Neuronal stem cell (in vitro differentiated cells): ENCODE measurements around the gene ARHGAP42.

ENCODE experiments used
- DNase-seq: peaks from one replicate; pipeline ENCODE4 v3.0.0-alpha.2; 2013; ENCODE audit warnings: low spot score
- H2AFZ ChIP-seq: one replicate; pipeline ENCODE4 v1.6.1; 2013; ENCODE audit warnings: mild to moderate bottlenecking, low read length, inconsistent platforms
- H2AK5ac ChIP-seq: 2 replicates; pipeline ENCODE4 v1.6.1; 2013; ENCODE audit warnings: low read depth, mild to moderate bottlenecking, inconsistent platforms, low read length, moderate library complexity, mixed read lengths
- H2BK120ac ChIP-seq: 2 replicates; pipeline ENCODE4 v1.6.1; 2013; ENCODE audit warnings: low read depth, mild to moderate bottlenecking, inconsistent platforms, low read length, moderate library complexity, mixed read lengths
- H2BK12ac ChIP-seq: one replicate; pipeline ENCODE4 v1.6.1; 2013; ENCODE audit warnings: low read length, inconsistent platforms
- H2BK15ac ChIP-seq: 2 replicates; pipeline ENCODE4 v1.6.1; 2013; ENCODE audit warnings: mild to moderate bottlenecking, low read length, inconsistent platforms, mixed read lengths
- H2BK5ac ChIP-seq: one replicate; pipeline ENCODE4 v1.6.1; 2013; ENCODE audit warnings: inconsistent platforms, mild to moderate bottlenecking, low read length, moderate library complexity
- H3K14ac ChIP-seq: one replicate; pipeline ENCODE4 v1.6.1; 2013; ENCODE audit warnings: low read length, inconsistent platforms
- H3K18ac ChIP-seq: 2 replicates; pipeline ENCODE4 v1.6.1; 2013; ENCODE audit warnings: low read length, inconsistent platforms
- H3K23ac ChIP-seq: 2 replicates; pipeline ENCODE4 v1.6.1; 2013; ENCODE audit warnings: low read depth, mild to moderate bottlenecking, mixed read lengths, low read length, inconsistent platforms; ENCODE audit not compliant: poor library complexity
- H3K27ac ChIP-seq: replicated peaks from 3 replicates; pipeline ENCODE4 v1.5.1; 2013; ENCODE audit warnings: low read length, inconsistent platforms
- H3K27me3 ChIP-seq, 3 experiments: 2 replicates each; pipeline ENCODE4 v1.6.1; 2013; ENCODE audit warnings: low read length in 3 of 3, mild to moderate bottlenecking in 2 of 3, inconsistent platforms in 1 of 3, low read depth in 1 of 3, mixed read lengths in 1 of 3, moderate library complexity in 1 of 3; ENCODE audit not compliant: control insufficient read depth in 3 of 3, insufficient read depth in 3 of 3
- H3K36me3 ChIP-seq, 2 donors: replicated peaks in 1 of 2; 2 replicates each; pipeline ENCODE4 v1.6.1; 2013; ENCODE audit warnings: low read length in 2 of 2; ENCODE audit not compliant: control insufficient read depth in 2 of 2, insufficient read depth in 2 of 2
- H3K4ac ChIP-seq: 2 replicates; pipeline ENCODE4 v1.6.1; 2013; ENCODE audit warnings: inconsistent platforms, mild to moderate bottlenecking, low read length, moderate library complexity
- H3K4me1 ChIP-seq, 2 donors: 1 replicate in 1 of 2; 2 replicates in 1 of 2; pipeline ENCODE4 v1.6.1; 2013; ENCODE audit warnings: low read length in 2 of 2, low read depth in 1 of 2; ENCODE audit not compliant: control insufficient read depth in 2 of 2, insufficient read depth in 1 of 2
- H3K4me2 ChIP-seq: one replicate; pipeline ENCODE4 v1.6.1; 2013; ENCODE audit warnings: mild to moderate bottlenecking, low read length, inconsistent platforms; ENCODE audit not compliant: insufficient read depth, poor library complexity, severe bottlenecking
- H3K4me3 ChIP-seq, 2 donors: 2 replicates each; pipeline ENCODE4 v1.5.1; 2013; ENCODE audit warnings: low read length in 2 of 2, mild to moderate bottlenecking in 2 of 2, inconsistent platforms in 1 of 2, moderate library complexity in 1 of 2
- H3K79me1 ChIP-seq: one replicate; pipeline ENCODE4 v1.6.1; 2013; ENCODE audit warnings: low read depth, mild to moderate bottlenecking, inconsistent platforms, low read length, moderate library complexity
- H3K9ac ChIP-seq: one replicate; pipeline ENCODE4 v1.6.1; 2013; ENCODE audit warnings: mild to moderate bottlenecking, low read depth, low read length, inconsistent platforms; ENCODE audit not compliant: poor library complexity
- H3K9me3 ChIP-seq, 2 donors: replicated peaks in 1 of 2; 2 replicates each; pipeline versions ENCODE3 to v1.6.1; 2013; ENCODE audit warnings: low read length in 2 of 2, mild to moderate bottlenecking in 2 of 2, inconsistent platforms in 1 of 2, low read depth in 1 of 2, mixed read lengths in 1 of 2, moderate library complexity in 1 of 2; ENCODE audit not compliant: control insufficient read depth in 2 of 2, insufficient read depth in 1 of 2
- H4K8ac ChIP-seq: one replicate; pipeline ENCODE4 v1.6.1; 2013; ENCODE audit warnings: low read depth, mild to moderate bottlenecking, inconsistent platforms, low read length, moderate library complexity
- H4K91ac ChIP-seq: one replicate; pipeline ENCODE4 v1.6.1; 2013; ENCODE audit warnings: low read length, low read depth, mild to moderate bottlenecking, inconsistent platforms; ENCODE audit not compliant: poor library complexity
- WGBS, 2 donors: extraction: QIAGEN DNeasy Blood & Tissue Kit; methylation state at CpG; one replicate each; pipeline ENCODE4 v1.1.7; 2013; ENCODE audit warnings: missing lambda C conversion rate in 2 of 2, mixed read lengths in 1 of 2; ENCODE audit not compliant: insufficient read length in 2 of 2, insufficient replicate concordance in 1 of 2; ENCODE audit errors: extremely low coverage in 2 of 2; 5-methylcytosine and 5-hydroxymethylcytosine counted together

Gene ARHGAP42

GRCh38 chr11:100687630-100688395 lies 725 bp downstream of the ARHGAP42 start:
- DNase-seq = peak; percentile 70

GRCh38 chr11:100689141-100689540 lies 2.1 kb downstream of the ARHGAP42 start:
- H3K4me2 ChIP-seq = no peak overlapping the region
- H3K9ac ChIP-seq = no peak overlapping the region
- H2AK5ac ChIP-seq = no peak overlapping the region
- no peak overlapping the region for H2BK5ac ChIP-seq
- no peak overlapping the region for H2AFZ ChIP-seq
- H3K23ac ChIP-seq = no peak overlapping the region
- peaks cover 2% of the 10 kb centered on the region for H3K79me1 ChIP-seq
- H3K4me3 ChIP-seq = no peak overlapping the region
- H2BK15ac ChIP-seq = no peak overlapping the region
- no peak overlapping the region for H2BK12ac ChIP-seq
- no peak for DNase-seq
- no peak overlapping the region for H3K27ac ChIP-seq
- no peaks in the 10 kb centered on the region for H3K36me3 ChIP-seq
- no peaks in the 10 kb centered on the region for H3K27me3 ChIP-seq
- no peaks in the 10 kb centered on the region for H3K9me3 ChIP-seq
- H3K4me1 ChIP-seq = peaks cover 2 to 10% of the 10 kb centered on the region in 2 donors
- H4K91ac ChIP-seq = no peak overlapping the region
- no peak overlapping the region for H3K18ac ChIP-seq
- no peak overlapping the region for H3K14ac ChIP-seq
- no CpG with 5 or more reads among the region's 4 CpGs for WGBS, 2 donors
- no peak overlapping the region for H2BK120ac ChIP-seq
- no peak overlapping the region for H3K4ac ChIP-seq
- H4K8ac ChIP-seq = no peak overlapping the region

More at GRCh38 chr11:100687630-100688395, 725 bp downstream of the ARHGAP42 start:
- H2AFZ ChIP-seq = peak overlapping the region; percentile 97
- H2BK12ac ChIP-seq = no peak overlapping the region
- H2BK5ac ChIP-seq = peak overlapping the region; percentile 39
- peak overlapping the region; percentile 77 for H3K9ac ChIP-seq
- peak overlapping the region; percentile 97 for H3K18ac ChIP-seq
- no peak overlapping the region for H4K8ac ChIP-seq
- H3K4me3 ChIP-seq = peak overlapping the region; percentile 85 to 98
- no CpG with 5 or more reads among the region's 24 CpGs for WGBS, 2 donors
- H3K4ac ChIP-seq = no peak overlapping the region
- H3K27me3 ChIP-seq = no peaks in the 10 kb centered on the region
- H3K4me1 ChIP-seq = peaks cover 2 to 10% of the 10 kb centered on the region in 2 donors
- no peak overlapping the region for H2AK5ac ChIP-seq
- H2BK120ac ChIP-seq = no peak overlapping the region
- peaks cover 2% of the 10 kb centered on the region for H3K79me1 ChIP-seq
- H4K91ac ChIP-seq = no peak overlapping the region
- no peaks in the 10 kb centered on the region for H3K36me3 ChIP-seq
- no peak overlapping the region for H3K23ac ChIP-seq
- H3K14ac ChIP-seq = no peak overlapping the region
- H3K4me2 ChIP-seq = peak overlapping the region; percentile 78
- peak overlapping the region; percentile 64 for H3K27ac ChIP-seq
- H3K9me3 ChIP-seq = no peaks in the 10 kb centered on the region
- H2BK15ac ChIP-seq = peak overlapping the region; percentile 58

DNA sequence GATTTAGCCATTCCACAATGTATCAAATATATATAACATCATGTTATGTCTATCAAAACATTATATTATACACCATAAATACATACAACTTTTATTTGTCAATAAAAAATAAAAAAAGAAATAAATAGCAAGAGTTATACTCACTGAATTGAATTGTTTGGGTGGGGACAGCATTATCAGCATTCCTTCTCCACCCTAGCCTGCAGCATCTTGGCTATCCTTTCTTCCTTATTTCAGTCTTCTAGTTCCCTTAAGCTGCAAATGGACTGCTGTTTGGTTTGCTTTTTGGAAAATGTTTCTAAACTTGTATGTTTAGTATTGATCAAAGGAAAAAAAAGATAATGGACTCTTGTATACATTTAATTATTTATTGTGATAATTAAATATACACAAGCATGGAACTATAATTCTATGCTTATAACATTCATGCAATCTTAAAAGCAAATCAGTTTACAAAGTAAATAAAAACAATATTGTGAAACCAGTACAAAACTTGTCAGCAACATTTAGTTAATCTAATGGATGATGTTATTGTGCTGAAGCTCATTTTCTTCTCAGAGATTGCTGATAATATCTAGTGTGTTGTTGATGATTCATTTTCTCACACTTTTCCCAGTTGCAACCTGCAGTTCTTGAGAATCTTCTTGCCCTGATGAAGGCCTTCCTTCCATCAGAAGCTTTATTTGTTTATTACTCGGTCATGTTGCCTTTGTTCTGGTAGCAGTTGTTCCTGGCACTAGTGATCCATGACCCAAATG lies 5.0 kb downstream of the ARHGAP42 start:
- no peak overlapping the region for H3K23ac ChIP-seq
- peaks cover 2 to 9% of the 10 kb centered on the region in 2 donors for H3K4me1 ChIP-seq
- DNase-seq = no peak
- H2AFZ ChIP-seq = no peak overlapping the region
- no peak overlapping the region for H3K4me2 ChIP-seq
- H4K91ac ChIP-seq = no peak overlapping the region
- H4K8ac ChIP-seq = no peak overlapping the region
- no peak overlapping the region for H3K4ac ChIP-seq
- no peaks in the 10 kb centered on the region for H3K27me3 ChIP-seq
- no peak overlapping the region for H2BK12ac ChIP-seq
- H3K9me3 ChIP-seq = no peaks in the 10 kb centered on the region
- no peak overlapping the region for H3K18ac ChIP-seq
- no peak overlapping the region for H2BK120ac ChIP-seq
- peaks cover 2% of the 10 kb centered on the region for H3K79me1 ChIP-seq
- no peak overlapping the region for H3K14ac ChIP-seq
- no peak overlapping the region for H2BK15ac ChIP-seq
- H3K27ac ChIP-seq = no peak overlapping the region
- H2BK5ac ChIP-seq = no peak overlapping the region
- H3K9ac ChIP-seq = no peak overlapping the region
- WGBS, 2 donors = no CpG with 5 or more reads among the region's 1 CpG
- H3K4me3 ChIP-seq = no peak overlapping the region
- no peak overlapping the region for H2AK5ac ChIP-seq
- H3K36me3 ChIP-seq = no peaks in the 10 kb centered on the region

- DNase-seq = no peak
- Histone ChIP-seq H4K91ac (no peak overlapping the region), H2BK5ac (no peak overlapping the region), H3K23ac (no peak overlapping the region), H2BK120ac (no peak overlapping the region), H3K4me2 (no peak overlapping the region), H2AK5ac (no peak overlapping the region), H3K4ac (no peak overlapping the region), H3K79me1 (no peaks in the 10 kb centered on the region), H2AFZ (no peak overlapping the region), H3K36me3 (no peaks in the 10 kb centered on the region), H3K9me3 (no peaks in the 10 kb centered on the region), H2BK15ac (no peak overlapping the region), H3K18ac (no peak overlapping the region), H3K27ac (no peak overlapping the region), H3K4me1 (no peaks in the 10 kb centered on the region), H3K27me3 (no peaks in the 10 kb centered on the region), H3K14ac (no peak overlapping the region), H3K9ac (no peak overlapping the region), H4K8ac (no peak overlapping the region), H2BK12ac (no peak overlapping the region), H3K4me3 (no peak overlapping the region)
- WGBS, 2 donors = no CpG with 5 or more reads among the region's 5 CpGs
Measured at GRCh38 chr11:100695911-100696310, 8.8 kb downstream of the ARHGAP42 start.
